RWPE1 (cell line): Measurements from ENCODE around the gene BTBD16.

Source experiments
- CTCF ChIA-PET: fragments of 350-600 bp; sonication (Branson Sonifier 250); formaldehyde crosslinking; extraction: SDS; loops from one replicate; lab custom pipeline; 2021; lab: Yijun Ruan, JAX
- POLR2A ChIA-PET: fragments of 400-600 bp; formaldehyde crosslinking; extraction: SDS; loops from one replicate; lab custom pipeline; 2020; ENCODE audit warnings: antibody characterized with exemption; ENCODE audit not compliant: low non-redundant PET; lab: Yijun Ruan, JAX
- DNase-seq: peaks from one replicate; pipeline ENCODE4 v3.0.0; 2012; ENCODE audit warnings: low spot score
- H3K27ac ChIP-seq: fragments of 450-650 bp; 2 replicates; pipeline ENCODE4 v1.5.1; 2017
- CTCF ChIP-seq: fragments of 450-650 bp; conservative IDR thresholded peaks from 2 replicates; pipeline ENCODE4 v1.5.1; 2017; ENCODE audit warnings: low read depth, mild to moderate bottlenecking

Gene BTBD16

GRCh38 chr10:122328676-122329075 is 57.6 kb downstream of the BTBD16 start:
- ChIA-PET POLR2A (no interaction called here), CTCF (interaction anchor here (0.6 to 2.4 kb wide), 2 partner anchors 13 to 14 kb away, joined by 3 to 8 read pairs; no protein-coding TSS in a partner anchor)
- no peak for TF ChIP-seq CTCF
- no peak overlapping the region for H3K27ac ChIP-seq
- DNase-seq: no peak

GRCh38 chr10:122329416-122329815 is 58.3 kb downstream of the BTBD16 start:
- no peak overlapping the region for H3K27ac ChIP-seq
- ChIA-PET CTCF (interaction anchor here (0.6 to 2.4 kb wide), 3 partner anchors 13 to 404 kb away, joined by 3 to 8 read pairs (median 3); no protein-coding TSS in a partner anchor), POLR2A (no interaction called here)
- no peak for DNase-seq
- TF ChIP-seq CTCF: no peak

GRCh38 chr10:122331100-122331499 is 60.0 kb downstream of the BTBD16 start:
- no peak overlapping the region for H3K27ac ChIP-seq
- CTCF ChIA-PET: interaction anchor here (0.7 kb wide), 1 partner anchor 44 kb away, joined by 3 read pairs; the partner anchor contains the start of gene PLEKHA1
- no peak for DNase-seq
- TF ChIP-seq CTCF: no peak
- POLR2A ChIA-PET: no interaction called here

GRCh38 chr10:122331615-122332446 is 60.7 kb downstream of the BTBD16 start:
- TF ChIP-seq CTCF: no peak
- POLR2A ChIA-PET: no interaction called here
- no peak for DNase-seq
- CTCF ChIA-PET: no interaction called here
- H3K27ac ChIP-seq: no peak overlapping the region

- POLR2A ChIA-PET: no interaction called here
- H3K27ac ChIP-seq: no peak overlapping the region
- no peak for DNase-seq
- no peak for TF ChIP-seq CTCF
- CTCF ChIA-PET: no interaction called here
These were observed 61.9 kb downstream of the BTBD16 start for GRCh38 chr10:122333037-122333436.

- ChIA-PET POLR2A (no interaction called here), CTCF (interaction anchor here (0.5 kb wide), 1 partner anchor 50 kb away, joined by 3 read pairs; no protein-coding TSS in a partner anchor)
These were observed 65.2 kb downstream of the BTBD16 start for GRCh38 chr10:122336332-122336731.

More at GRCh38 chr10:122336332-122336731, 65.2 kb downstream of the BTBD16 start:
- no peak for TF ChIP-seq CTCF
- H3K27ac ChIP-seq: no peak overlapping the region
- DNase-seq: no peak
